MM.1S (cell line): ENCODE results near the gene AP1AR.
"Not testable (repeated sequence)": the region's sequence is repeated elsewhere in the genome, so short reads cannot be mapped to it uniquely, and the experiment has no call there.

Experiments
- DNase-seq: peaks from one replicate; pipeline ENCODE4 v3.0.0-alpha.2; 2015
- H2AFZ ChIP-seq: fragments of 300-600 bp; sonication (generic); 2 replicates; pipeline ENCODE4 v1.6.0; 2016; ENCODE audit warnings: antibody characterized with exemption, low read length
- H3F3A ChIP-seq: fragments of 300-600 bp; sonication (generic); 2 replicates; pipeline ENCODE4 v1.6.1; 2016; ENCODE audit warnings: mild to moderate bottlenecking, antibody characterized with exemption, low read length, moderate library complexity, mixed read lengths; ENCODE audit not compliant: insufficient read depth
- H3K27ac ChIP-seq: fragments of 300-600 bp; sonication (generic); 2 replicates; pipeline ENCODE4 v1.5.1; 2016; ENCODE audit warnings: mild to moderate bottlenecking, low read length
- H3K27me3 ChIP-seq: fragments of 300-600 bp; sonication (generic); replicated peaks from 2 replicates; pipeline ENCODE4 v1.6.0; 2016; ENCODE audit warnings: low read length; ENCODE audit not compliant: insufficient read depth
- H3K36me3 ChIP-seq: fragments of 300-600 bp; sonication (generic); replicated peaks from 2 replicates; pipeline ENCODE4 v1.6.1; 2016; ENCODE audit warnings: mild to moderate bottlenecking, low read length, mixed read lengths; ENCODE audit not compliant: insufficient read depth
- H3K4me1 ChIP-seq: fragments of 300-600 bp; sonication (generic); 2 replicates; pipeline ENCODE4 v1.6.1; 2016; ENCODE audit warnings: low read length, mixed read lengths
- H3K4me2 ChIP-seq: fragments of 300-600 bp; sonication (generic); 2 replicates; pipeline ENCODE4 v1.6.0; 2016; ENCODE audit warnings: low read depth, low read length
- H3K4me3 ChIP-seq: fragments of 300-600 bp; sonication (generic); 2 replicates; pipeline ENCODE4 v1.5.1; 2016; ENCODE audit warnings: low read length, mixed read lengths
- H3K79me2 ChIP-seq: fragments of 300-600 bp; sonication (generic); 2 replicates; pipeline ENCODE4 v1.6.1; 2016; ENCODE audit warnings: mixed run types, low read length, mixed read lengths
- H3K9ac ChIP-seq: fragments of 300-600 bp; sonication (generic); 2 replicates; pipeline ENCODE4 v1.6.1; 2016; ENCODE audit warnings: low read length, mixed read lengths
- H3K9me2 ChIP-seq: fragments of 300-600 bp; sonication (generic); replicated peaks from 2 replicates; pipeline ENCODE4 v1.6.1; 2016; ENCODE audit warnings: mild to moderate bottlenecking, low read length, mixed read lengths; ENCODE audit not compliant: insufficient read depth
- H3K9me3 ChIP-seq: fragments of 300-600 bp; sonication (generic); replicated peaks from 2 replicates; pipeline ENCODE4 v1.6.1; 2016; ENCODE audit warnings: mild to moderate bottlenecking, low read length, mixed read lengths; ENCODE audit not compliant: insufficient read depth
- H4K20me1 ChIP-seq: fragments of 300-600 bp; sonication (generic); 2 replicates; pipeline ENCODE4 v1.6.1; 2016; ENCODE audit warnings: mild to moderate bottlenecking, low read length, moderate library complexity, mixed read lengths; ENCODE audit not compliant: insufficient read depth
- CTCF ChIP-seq: fragments of 300-600 bp; sonication (generic); IDR thresholded peaks from 2 replicates; pipeline ENCODE4 v1.5.1; 2016; ENCODE audit warnings: antibody characterized with exemption, low read length, mixed read lengths
- EZH2 ChIP-seq: fragments of 300-600 bp; sonication (generic); optimal IDR thresholded peaks from 2 replicates; pipeline ENCODE3; 2017; ENCODE audit warnings: low read depth, mild to moderate bottlenecking, antibody characterized with exemption, low read length, mixed read lengths
- EZH2phosphoT487 ChIP-seq: fragments of 300-600 bp; sonication (generic); IDR thresholded peaks from 2 replicates; pipeline ENCODE4 v1.6.1; 2018; ENCODE audit warnings: antibody characterized with exemption, low read length

AP1AR gene

GRCh38 chr4:112280386-112281056, 48.9 kb downstream of the AP1AR start:
- H4K20me1 ChIP-seq = no peaks in the 10 kb centered on the region; the same call in none of the 2 replicates
- peaks cover 8% of the 10 kb centered on the region; the same call in 1 of the 2 replicates for H3K36me3 ChIP-seq
- peaks cover 98% of the 10 kb centered on the region for H3K79me2 ChIP-seq
- peaks cover 47% of the 10 kb centered on the region for H3F3A ChIP-seq
- H3K27me3 ChIP-seq = no peaks in the 10 kb centered on the region
- no peak for DNase-seq
- TF ChIP-seq CTCF (no peak), EZH2phosphoT487 (no peak), EZH2 (no peak)
- H3K4me1 ChIP-seq = peaks cover 41% of the 10 kb centered on the region
- H3K27ac ChIP-seq = peak overlapping the region; percentile 64; the same call in 1 of the 2 replicates
- H3K4me3 ChIP-seq = peak overlapping the region; percentile 62
- H3K9me3 ChIP-seq = no peaks in the 10 kb centered on the region
- no peaks in the 10 kb centered on the region for H3K9me2 ChIP-seq
- H3K4me2 ChIP-seq = peak overlapping the region; percentile 96; the same call in 1 of the 2 replicates
- no peak overlapping the region for H2AFZ ChIP-seq
- no peak overlapping the region for H3K9ac ChIP-seq

DNA sequence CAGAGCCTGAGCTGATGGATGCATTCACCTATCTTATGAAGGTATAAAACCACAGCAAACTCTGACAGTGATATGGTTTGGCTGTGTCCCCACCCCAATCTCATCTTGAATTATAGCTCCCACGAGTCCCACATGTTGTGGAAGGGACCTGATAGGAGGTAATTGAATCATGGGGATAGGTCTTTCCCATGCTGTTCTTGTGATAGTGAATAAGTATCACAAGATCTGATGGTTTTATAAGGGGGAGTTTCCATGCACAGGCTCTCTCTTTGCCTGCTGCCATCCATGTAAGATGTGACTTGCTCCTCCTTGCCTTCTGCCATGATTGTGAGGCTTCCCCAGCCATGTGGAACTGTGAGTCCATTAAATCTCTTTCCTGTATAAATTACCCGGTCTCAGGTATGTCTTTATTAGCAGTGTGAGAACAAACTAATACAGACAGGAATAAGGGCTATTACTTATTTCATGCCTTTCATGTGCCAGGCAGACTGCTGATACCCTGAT, 50.4 kb downstream of the AP1AR start:
- not testable (repeated sequence) for DNase-seq, H3K27ac ChIP-seq, H3K9me2 ChIP-seq, H2AFZ ChIP-seq, H3K9me3 ChIP-seq, H3K27me3 ChIP-seq, H4K20me1 ChIP-seq, H3K9ac ChIP-seq, H3K36me3 ChIP-seq, H3K4me3 ChIP-seq
- peaks cover 49% of the 10 kb centered on the region for H3F3A ChIP-seq
- peak overlapping the region; percentile 96; the same call in 1 of the 2 replicates for H3K4me2 ChIP-seq
- H3K79me2 ChIP-seq = peaks cover 96% of the 10 kb centered on the region
- H3K4me1 ChIP-seq = peaks cover 41% of the 10 kb centered on the region

- H3K4me3 ChIP-seq = peak overlapping the region; percentile 81; the same call in 1 of the 2 replicates
- H3K9me3 ChIP-seq = no peaks in the 10 kb centered on the region
- H3F3A ChIP-seq = peaks cover 57% of the 10 kb centered on the region
- H3K9me2 ChIP-seq = no peaks in the 10 kb centered on the region
- no peak for DNase-seq
- H3K4me2 ChIP-seq = peak overlapping the region; percentile 82
- no peaks in the 10 kb centered on the region; the same call in 1 of the 2 replicates for H3K36me3 ChIP-seq
- peaks cover 85% of the 10 kb centered on the region for H3K79me2 ChIP-seq
- H2AFZ ChIP-seq = no peak overlapping the region
- H4K20me1 ChIP-seq = no peaks in the 10 kb centered on the region; the same call in 1 of the 2 replicates
- no peak overlapping the region for H3K27ac ChIP-seq
- no peaks in the 10 kb centered on the region for H3K27me3 ChIP-seq
- no peak overlapping the region for H3K9ac ChIP-seq
- peaks cover 48% of the 10 kb centered on the region for H3K4me1 ChIP-seq
- TF ChIP-seq CTCF = no peak
- TF ChIP-seq EZH2 = no peak
- TF ChIP-seq EZH2phosphoT487 = no peak
Measured at GRCh38 chr4:112282860-112283667, 51.5 kb downstream of the AP1AR start.
